LNCaP clone FGC (cell line): ENCODE measurements around the gene GNPAT.

Experiments used
- DNase-seq: peaks from one replicate; pipeline ENCODE4 v3.0.0-alpha.2; 2011; ENCODE audit warnings: low read depth
- H3K4me3 ChIP-seq: 2 replicates; pipeline ENCODE4 v1.5.1; 2011; ENCODE audit warnings: mild to moderate bottlenecking, low read depth, low read length, control low read depth
- TF ChIP-seq, protein P1 (sequence below): IDR thresholded peaks from 2 replicates; pipeline ENCODE4 v1.5.1; 2012; ENCODE audit warnings: mild to moderate bottlenecking; ENCODE audit not compliant: control insufficient read depth, insufficient read depth; ENCODE audit errors: extremely low read depth

GNPAT gene

DNA sequence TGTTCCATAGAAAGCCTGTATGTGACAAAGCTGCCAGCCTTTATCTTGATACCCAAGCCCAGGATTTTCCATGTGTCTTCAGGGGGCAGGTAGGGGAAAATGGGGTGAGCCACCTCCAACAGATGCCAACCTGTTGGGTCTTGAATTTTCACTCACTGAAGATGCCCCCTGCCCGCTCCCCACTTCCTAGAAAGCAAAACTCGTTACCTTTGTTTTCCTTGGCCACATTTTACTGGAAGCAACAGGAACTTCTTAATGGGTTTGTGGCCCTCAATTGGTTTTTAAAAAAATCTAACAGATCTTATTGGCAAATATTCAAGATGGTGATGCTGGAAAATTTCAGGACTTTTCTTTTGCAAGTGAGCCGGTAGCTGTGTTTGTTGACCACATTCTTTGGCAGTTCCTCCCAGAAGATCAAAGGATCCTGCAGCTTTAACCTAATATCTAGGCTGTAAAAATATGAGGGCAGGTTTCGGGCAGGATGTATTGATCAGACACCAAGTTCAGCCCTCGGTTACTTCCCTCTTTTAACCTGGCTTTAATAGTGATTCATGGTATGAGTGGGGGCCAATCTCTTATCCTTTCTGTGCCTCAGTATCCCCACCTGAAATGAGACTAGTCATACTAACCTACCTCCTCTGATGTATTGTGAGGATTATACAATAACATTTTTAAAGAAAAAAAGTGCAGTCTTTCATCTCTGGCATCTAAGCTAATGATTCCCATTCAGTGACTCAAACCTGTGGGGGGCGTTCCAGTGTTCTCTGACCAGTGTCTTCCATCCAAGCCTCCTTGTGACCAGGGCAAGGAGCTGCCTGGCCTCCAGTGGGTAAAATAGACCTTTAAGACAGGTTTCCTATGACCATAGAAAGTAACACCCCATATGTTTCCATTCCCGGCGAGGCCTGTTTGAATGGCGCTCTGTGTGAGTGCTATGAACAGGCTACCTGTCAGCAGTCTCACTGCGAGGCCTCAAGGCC, 21.3 kb upstream of the GNPAT start:
- H3K4me3 ChIP-seq: no peak overlapping the region
- no peak for DNase-seq
- TF ChIP-seq, protein P1, sequence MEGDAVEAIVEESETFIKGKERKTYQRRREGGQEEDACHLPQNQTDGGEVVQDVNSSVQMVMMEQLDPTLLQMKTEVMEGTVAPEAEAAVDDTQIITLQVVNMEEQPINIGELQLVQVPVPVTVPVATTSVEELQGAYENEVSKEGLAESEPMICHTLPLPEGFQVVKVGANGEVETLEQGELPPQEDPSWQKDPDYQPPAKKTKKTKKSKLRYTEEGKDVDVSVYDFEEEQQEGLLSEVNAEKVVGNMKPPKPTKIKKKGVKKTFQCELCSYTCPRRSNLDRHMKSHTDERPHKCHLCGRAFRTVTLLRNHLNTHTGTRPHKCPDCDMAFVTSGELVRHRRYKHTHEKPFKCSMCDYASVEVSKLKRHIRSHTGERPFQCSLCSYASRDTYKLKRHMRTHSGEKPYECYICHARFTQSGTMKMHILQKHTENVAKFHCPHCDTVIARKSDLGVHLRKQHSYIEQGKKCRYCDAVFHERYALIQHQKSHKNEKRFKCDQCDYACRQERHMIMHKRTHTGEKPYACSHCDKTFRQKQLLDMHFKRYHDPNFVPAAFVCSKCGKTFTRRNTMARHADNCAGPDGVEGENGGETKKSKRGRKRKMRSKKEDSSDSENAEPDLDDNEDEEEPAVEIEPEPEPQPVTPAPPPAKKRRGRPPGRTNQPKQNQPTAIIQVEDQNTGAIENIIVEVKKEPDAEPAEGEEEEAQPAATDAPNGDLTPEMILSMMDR: no peak

DNA sequence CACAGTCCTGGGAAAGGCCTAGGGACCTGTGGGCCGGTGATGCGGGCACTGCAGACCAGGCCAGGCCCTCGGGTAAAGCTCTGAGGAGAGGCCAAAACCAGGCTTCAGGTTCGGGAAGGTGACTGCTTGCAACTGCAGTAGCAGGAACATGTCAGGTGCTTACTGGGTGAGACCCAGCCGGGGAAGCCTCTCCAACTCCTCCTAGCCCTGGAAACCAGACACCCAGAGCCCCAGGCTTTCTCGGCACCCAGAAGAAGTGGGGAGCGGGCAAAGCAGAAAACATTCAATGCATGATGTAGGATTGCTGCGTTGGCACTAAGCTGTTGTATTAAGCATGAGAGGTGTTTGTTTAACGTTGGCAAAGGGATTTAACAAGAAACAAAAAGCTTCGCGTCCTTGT, 20.2 kb upstream of the GNPAT start:
- TF ChIP-seq, protein P1: no peak
- no peak overlapping the region for H3K4me3 ChIP-seq
- DNase-seq: no peak

DNA sequence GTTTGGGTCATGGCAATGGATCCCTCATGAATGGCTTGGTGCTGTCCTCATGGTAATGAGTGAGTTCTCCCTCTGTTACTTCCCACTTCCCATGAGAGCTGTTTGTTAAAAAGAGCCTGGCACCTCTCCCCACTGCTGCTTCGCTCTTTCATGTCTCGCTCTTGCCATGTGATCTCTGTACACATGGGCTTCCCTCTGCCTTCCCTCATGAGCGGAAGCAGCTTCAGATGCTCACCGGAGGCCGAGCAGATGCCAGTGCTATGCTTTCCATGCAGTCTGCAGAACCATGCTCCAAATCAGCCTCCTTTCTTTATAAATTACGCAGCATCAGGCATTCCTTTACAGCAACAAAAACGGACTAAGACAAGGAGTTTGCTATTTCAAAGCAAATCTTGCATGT, 14.9 kb upstream of the GNPAT start:
- TF ChIP-seq, protein P1: no peak

DNA sequence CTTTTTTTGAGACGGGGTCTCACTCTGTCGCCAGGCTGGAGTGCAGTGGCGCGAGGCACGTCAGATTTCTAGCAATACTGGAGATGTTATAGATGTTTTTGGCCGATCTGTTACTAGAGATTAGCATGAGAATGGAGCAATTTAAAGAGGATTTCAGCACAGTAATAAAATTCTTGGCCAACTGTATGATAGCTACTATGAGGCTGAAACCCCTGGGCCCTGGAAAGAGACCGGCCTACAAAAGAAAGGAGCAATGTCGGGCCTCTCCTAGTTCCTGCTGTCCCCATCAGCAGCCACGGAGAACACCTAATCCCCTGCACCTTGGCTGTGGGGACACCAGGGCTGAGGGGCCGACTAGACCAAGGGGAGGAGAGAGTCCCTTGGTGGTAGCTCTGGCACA, 9.5 kb upstream of the GNPAT start:
- no peak for DNase-seq
- TF ChIP-seq, protein P1: no peak
- H3K4me3 ChIP-seq: no peak overlapping the region

More for the DNA sequence above, 14.9 kb upstream of the GNPAT start:
- H3K4me3 ChIP-seq: no peak overlapping the region
- DNase-seq: no peak

DNA sequence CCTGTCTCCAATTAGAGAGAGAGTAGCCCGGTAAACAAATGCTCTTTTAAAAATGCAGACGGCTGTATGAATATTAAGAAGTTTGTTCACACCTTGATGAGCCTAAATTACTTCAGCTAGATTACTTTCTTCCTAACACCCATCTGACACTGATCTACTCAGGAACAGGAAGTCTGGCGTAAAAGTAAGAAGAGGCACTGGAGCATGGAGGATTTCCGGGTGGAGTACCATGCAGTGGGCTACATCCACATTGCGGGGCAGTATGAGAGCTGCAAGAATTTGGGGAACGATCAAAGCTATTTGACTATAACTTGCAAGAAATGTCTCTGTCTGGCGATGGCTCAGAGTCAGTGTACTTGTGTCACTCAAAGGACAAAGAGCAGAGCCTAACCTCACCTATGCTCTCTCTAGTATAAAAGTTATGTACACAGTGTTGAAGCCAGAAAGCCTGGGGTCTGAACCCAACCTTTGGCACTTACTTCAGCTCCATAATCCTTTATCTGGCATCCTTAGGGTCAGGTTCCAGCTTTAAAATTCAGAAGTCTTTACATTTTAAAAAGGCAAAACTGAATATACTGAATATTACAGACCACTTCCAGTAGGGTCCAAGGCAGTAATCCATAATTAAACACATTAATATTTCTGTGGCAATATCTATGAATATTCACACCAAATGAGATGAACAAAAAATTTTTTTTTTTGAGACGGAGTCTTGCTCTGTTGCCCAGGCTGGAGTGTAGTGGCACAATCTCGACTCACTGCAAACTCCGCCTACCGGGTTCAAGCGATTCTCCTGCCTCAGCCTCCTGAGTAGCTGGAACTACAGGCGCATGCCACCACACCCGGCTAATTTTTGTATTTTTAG, 7.9 kb upstream of the GNPAT start:
- TF ChIP-seq, protein P1: no peak
- no peak for DNase-seq
- H3K4me3 ChIP-seq: no peak overlapping the region

DNA sequence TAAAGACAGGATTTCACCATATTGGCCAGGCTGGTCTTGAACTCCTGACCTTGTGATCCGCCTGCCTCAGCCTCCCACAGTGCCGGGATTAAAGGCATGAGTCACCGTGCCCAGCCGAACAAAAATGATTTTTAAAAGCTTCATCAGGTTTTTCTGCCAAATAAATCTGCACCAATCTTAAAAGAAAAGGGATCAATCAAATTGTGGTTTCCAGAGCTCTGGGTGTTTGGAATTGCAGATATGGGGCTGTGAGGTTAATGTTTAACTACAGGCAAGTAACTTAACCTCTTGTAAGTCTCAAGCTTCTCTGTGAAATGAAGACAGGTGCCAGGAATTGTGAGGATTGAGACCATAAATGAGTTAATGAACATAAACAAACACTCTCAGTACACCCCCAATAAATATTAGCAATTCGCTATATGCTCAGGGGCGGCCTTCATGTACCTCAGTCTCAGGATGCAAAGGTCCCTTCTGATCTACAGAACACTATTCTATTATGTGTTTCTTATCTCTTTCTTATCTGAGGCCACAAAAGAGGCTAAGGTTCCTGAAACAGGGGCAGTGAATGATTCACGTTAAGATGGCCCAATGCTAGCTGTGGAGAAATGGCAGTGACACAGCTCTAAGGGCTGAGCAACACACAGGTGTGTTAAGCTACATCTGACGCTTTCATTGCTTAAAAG, 7.1 kb upstream of the GNPAT start:
- TF ChIP-seq, protein P1: no peak
- H3K4me3 ChIP-seq: no peak overlapping the region
- DNase-seq: no peak
